Ascending aorta (tissue), 2 donors: ENCODE measurements around the gene SLC30A1. TPM values are rescaled to one million over a fixed set of nuclear protein-coding genes. Genes with fewer than 3 reads are reported as not detected.
A peak's percentile ranks its signal among the peaks of the same experiment; 100 is the strongest.

Source experiments
- DNase-seq, 2 donors: peaks; one replicate each; pipeline ENCODE4 v3.0.0-alpha.2; 2019; ENCODE audit warnings: low spot score in 2 of 2
- H3K27ac ChIP-seq, 2 donors: fragments of 200-600 bp; sonication (generic); one replicate each; pipeline ENCODE4 v1.5.1; 2016 to 2017; ENCODE audit warnings: mild to moderate bottlenecking in 1 of 2
- H3K27me3 ChIP-seq: fragments of 200-600 bp; sonication (generic); one replicate; pipeline ENCODE4 v1.5.1; 2017
- H3K36me3 ChIP-seq, 2 donors: fragments of 200-600 bp; sonication (generic); one replicate each; pipeline ENCODE4 v1.5.1; 2016
- H3K4me1 ChIP-seq, 2 donors: fragments of 200-600 bp; sonication (generic); one replicate each; pipeline ENCODE4 v1.5.1; 2016 to 2017; ENCODE audit warnings: mild to moderate bottlenecking in 1 of 2
- H3K4me3 ChIP-seq, 2 donors: fragments of 200-600 bp; sonication (generic); one replicate each; pipeline ENCODE4 v1.5.1; 2016 to 2017; ENCODE audit warnings: mild to moderate bottlenecking in 1 of 2
- H3K9me3 ChIP-seq, 2 donors: fragments of 200-600 bp; sonication (generic); one replicate each; pipeline ENCODE4 v1.5.1; 2016
- CTCF ChIP-seq, 3 experiments: fragments of 200-600 bp in 2 of 3; fragments of 450-650 bp in 1 of 3; sonication (generic) in 2 of 3; IDR thresholded peaks; one replicate each; pipeline ENCODE4 v1.5.1; 2016 to 2019; ENCODE audit warnings: antibody characterized with exemption in 3 of 3, mild to moderate bottlenecking in 1 of 3, moderate library complexity in 1 of 3
- intact Hi-C: fragments of 100-400 bp; cut with DNase I; formaldehyde crosslinking; loops from one replicate; pipeline ENCODE4 v1.15.1; 2023
- total RNA-seq: library from RNA; depleted of rRNA; stranded (reverse); fragments of >200 nt; gene quantifications from one replicate; pipeline ENCODE4 v1.1.0, GENCODE V29; 2016

The SLC30A1 gene
- total RNA-seq, 1 donor from 2014 or later = 8.9 TPM

DNA sequence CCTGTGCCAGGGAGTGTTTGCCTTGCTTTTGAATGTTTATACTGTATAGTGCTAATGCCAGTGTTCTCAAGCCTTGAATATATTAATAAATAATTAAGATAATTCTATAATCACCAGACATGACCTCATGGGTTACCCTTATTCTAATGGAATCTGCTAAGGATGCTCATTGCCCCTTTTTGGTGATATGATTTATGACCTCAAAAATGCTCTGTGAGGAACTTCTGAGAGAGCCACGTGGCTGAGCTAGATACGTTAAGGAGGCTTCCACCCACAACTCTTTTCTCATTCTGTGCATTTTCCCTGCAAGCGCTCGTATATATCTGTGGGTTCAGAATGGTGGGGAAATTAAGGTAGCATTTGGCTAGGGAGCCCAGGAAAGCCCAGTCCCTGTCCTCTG, 19.6 kb upstream of the SLC30A1 start:
- intact Hi-C loops = no loop called here
- DNase-seq = no peak
- H3K36me3 ChIP-seq = no peaks in the 10 kb centered on the region
- no peaks in the 10 kb centered on the region for H3K4me1 ChIP-seq
- TF ChIP-seq CTCF (IDR thresholded peaks at IDR 0.05) = no peak
- H3K4me3 ChIP-seq = no peak overlapping the region
- H3K27me3 ChIP-seq = no peaks in the 10 kb centered on the region
- no peak overlapping the region for H3K27ac ChIP-seq
- H3K9me3 ChIP-seq = no peaks in the 10 kb centered on the region

- no peak for DNase-seq
- H3K4me1 ChIP-seq = no peaks in the 10 kb centered on the region
- H3K27ac ChIP-seq = no peak overlapping the region
- H3K36me3 ChIP-seq = no peaks in the 10 kb centered on the region
- intact Hi-C loops = no loop called here
- H3K4me3 ChIP-seq = no peak overlapping the region
- H3K9me3 ChIP-seq = no peaks in the 10 kb centered on the region
- no peak for TF ChIP-seq CTCF (IDR thresholded peaks at IDR 0.05)
- H3K27me3 ChIP-seq = no peaks in the 10 kb centered on the region
These were observed 17.6 kb upstream of the SLC30A1 start for GRCh38 chr1:211596418-211597181.

DNA sequence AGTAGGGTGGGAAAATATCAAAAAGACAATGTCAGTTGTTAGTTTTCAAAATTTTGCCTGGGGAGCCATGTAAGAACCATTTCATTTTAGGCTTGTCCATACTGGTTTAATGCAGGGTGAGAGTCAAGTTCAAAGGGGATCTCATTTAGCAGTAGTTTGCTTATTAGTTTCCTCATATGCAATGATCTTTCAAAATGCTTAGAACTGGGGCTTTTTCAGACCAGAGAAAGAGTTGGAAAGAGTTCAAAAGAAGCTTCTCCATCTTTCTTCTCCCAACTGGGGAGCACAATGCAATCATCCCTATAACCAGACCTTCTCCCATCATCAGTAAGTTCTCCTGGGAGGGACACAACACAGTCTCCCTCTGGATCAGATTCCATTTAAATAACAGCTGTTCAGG, 16.5 kb upstream of the SLC30A1 start:
- intact Hi-C loops = no loop called here
- peaks cover 1 to 5% of the 10 kb centered on the region in 2 donors for H3K4me1 ChIP-seq
- no peak overlapping the region for H3K4me3 ChIP-seq
- H3K27ac ChIP-seq = no peak overlapping the region
- no peak for TF ChIP-seq CTCF (IDR thresholded peaks at IDR 0.05)
- no peaks in the 10 kb centered on the region for H3K27me3 ChIP-seq
- no peaks in the 10 kb centered on the region for H3K9me3 ChIP-seq
- no peaks in the 10 kb centered on the region for H3K36me3 ChIP-seq
- no peak for DNase-seq

DNA sequence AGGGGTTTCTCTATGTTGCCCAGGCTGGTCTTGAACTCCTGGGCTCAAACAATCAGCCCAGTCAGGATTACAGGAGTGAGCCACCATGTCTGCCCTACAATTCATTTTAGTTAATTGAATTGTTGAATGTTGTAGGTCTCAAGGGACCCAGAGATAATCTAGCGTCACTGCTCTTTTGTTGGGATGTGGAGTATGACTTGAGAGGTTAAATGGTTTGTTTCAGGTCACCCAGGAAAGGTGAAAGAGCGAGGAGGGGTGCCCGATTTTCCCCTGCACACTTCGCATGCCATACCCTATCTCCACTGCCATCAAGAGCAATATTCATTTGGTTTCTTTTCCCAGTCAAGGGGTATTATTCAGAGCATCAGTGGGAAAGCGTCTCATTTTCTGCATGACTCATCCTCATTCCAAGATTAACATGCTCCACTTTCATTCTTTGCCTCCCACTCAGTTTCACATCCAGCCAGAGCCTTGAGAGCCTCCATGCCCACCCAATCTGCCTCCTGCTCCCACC, 13.1 kb upstream of the SLC30A1 start:
- intact Hi-C loops = loop anchor here (2.0 kb wide), 1 partner anchor 19 kb away; no protein-coding TSS in a partner anchor
- DNase-seq = no peak
- H3K9me3 ChIP-seq = no peaks in the 10 kb centered on the region
- no peaks in the 10 kb centered on the region for H3K36me3 ChIP-seq
- peak overlapping the region; percentile 44 to 48 for H3K27ac ChIP-seq
- H3K4me3 ChIP-seq = no peak overlapping the region
- H3K27me3 ChIP-seq = no peaks in the 10 kb centered on the region
- no peak for TF ChIP-seq CTCF (IDR thresholded peaks at IDR 0.05)
- H3K4me1 ChIP-seq = peaks cover 5 to 13% of the 10 kb centered on the region in 2 donors

DNA sequence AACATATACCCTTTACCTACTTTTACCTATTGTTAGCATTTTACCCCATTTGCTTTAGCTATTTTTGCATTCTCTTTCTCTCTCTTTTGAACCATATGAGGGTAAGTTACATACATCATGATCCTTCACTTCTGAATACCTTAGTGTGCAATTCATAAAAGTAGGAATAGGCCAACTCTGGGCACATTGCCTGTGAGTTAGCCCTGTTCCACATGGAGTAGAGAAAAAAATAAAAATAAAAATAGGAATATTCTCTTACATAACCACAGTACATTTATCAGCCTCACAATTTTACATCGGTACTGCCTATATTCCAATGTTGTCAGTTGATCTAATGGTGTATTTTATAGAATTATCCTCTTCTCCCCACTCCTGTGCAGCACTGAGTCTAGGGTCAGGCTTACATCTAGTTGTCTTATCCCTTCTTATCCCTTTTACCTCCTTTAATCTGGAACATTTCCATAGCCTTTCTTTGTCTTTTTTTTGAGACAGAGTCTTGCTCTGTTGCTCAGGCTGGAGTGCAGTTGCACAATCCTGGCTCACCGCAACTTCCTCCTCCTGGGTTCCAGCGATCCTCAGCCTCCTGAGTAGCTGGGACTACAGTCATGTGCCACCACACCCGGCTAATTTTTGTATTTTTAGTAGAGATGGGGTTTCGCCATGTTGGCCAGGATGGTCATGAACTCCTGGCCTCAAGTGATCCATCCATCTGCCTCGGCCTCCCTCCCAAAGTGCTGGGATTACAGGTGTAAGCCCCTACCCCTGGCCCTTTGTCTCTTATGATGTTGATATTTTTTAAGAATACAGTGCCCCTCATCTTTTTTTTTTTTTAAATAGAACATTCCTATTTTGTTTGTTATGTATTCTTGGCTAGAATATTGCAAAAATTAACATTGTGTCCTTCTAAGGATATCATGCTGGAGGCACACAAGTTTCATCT, 11.1 kb upstream of the SLC30A1 start:
- Histone ChIP-seq H3K27ac (peak overlapping the region; percentile 58 to 68), H3K4me1 (peaks cover 5 to 13% of the 10 kb centered on the region in 2 donors), H3K9me3 (no peaks in the 10 kb centered on the region), H3K4me3 (no peak overlapping the region), H3K36me3 (no peaks in the 10 kb centered on the region), H3K27me3 (no peaks in the 10 kb centered on the region)
- intact Hi-C loops = loop anchor here (2.0 kb wide), 1 partner anchor 21 kb away; no protein-coding TSS in a partner anchor
- DNase-seq = peak; percentile 60 to 88
- no peak for TF ChIP-seq CTCF (IDR thresholded peaks at IDR 0.05)
